HG03045 (cell line): ENCODE data around the gene CACNA2D4.

Experiments used
- ATAC-seq: cut with Tn5 transposase; IDR thresholded peaks from one replicate; pipeline ENCODE4 v1.9.1; 2021; ENCODE audit warnings: mild to moderate bottlenecking, moderate library complexity; ENCODE audit not compliant: unreplicated experiment

CACNA2D4 gene

GRCh38 chr12:1794440-1795090 lies 123.9 kb downstream of the CACNA2D4 start:
- no peak for ATAC-seq

DNA sequence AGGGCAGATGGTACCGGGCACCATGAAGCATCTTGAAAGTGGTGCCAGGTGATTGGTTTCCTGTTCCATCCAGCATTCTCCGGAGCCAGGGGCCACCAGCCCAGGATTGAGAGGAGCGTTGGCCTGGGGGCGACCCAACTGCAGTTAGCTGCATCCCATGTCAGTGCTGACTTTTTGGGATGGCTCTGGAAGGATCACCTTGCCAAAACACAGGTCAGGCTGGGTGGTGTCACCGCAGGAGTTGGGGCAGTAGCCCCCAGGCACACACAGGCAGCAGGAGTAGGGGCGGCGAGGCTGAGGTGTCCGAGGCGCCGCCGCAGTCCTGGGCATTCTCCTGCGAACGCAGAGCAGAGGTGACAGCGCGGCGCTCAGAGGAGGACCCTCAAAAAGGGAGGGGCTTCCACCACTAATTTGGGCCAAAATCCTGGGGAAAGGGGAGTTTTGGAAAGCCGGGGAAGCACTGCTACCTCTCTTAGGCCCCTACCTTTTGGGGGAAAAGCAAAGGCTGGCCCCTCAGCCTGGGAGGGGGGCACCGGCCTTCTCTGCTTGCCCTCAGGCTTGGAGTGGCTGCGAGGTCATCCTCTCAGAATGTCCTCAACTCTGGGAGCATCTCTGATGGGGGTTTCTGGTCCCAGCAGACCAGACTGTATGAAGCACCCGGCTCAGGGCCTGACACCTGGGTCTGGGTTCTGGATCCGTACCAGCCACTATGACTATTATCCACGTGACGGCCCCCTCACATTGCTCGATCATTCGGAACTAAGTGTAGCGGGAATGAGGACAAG lies 124.8 kb downstream of the CACNA2D4 start:
- ATAC-seq, result no peak

- ATAC-seq, result no peak
These were observed 126.0 kb downstream of the CACNA2D4 start for GRCh38 chr12:1792406-1792805.

- no peak for ATAC-seq
These were observed 127.2 kb downstream of the CACNA2D4 start for GRCh38 chr12:1791104-1791841.

DNA sequence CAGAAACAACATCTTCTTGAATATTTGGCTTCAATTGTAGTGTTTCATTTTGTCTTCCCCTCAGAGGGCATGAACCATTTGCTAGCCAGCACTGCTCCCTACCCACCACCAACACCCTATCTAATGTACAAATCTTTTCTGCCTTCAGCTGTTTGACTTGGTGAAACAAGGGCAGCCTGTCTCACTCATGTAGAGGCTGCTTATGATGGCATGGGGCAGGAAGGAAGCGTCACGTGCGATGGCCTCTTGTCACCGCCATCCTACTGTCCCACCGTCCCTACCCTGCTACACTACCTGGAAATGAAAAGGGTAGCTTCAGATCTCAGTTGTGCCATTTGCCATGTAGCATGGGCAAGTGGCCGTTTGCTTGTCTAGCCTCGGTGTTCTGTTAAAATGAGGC lies 128.0 kb downstream of the CACNA2D4 start:
- ATAC-seq, result no peak

- no peak for ATAC-seq
These were observed 130.7 kb downstream of the CACNA2D4 start for GRCh38 chr12:1787714-1788113.

DNA sequence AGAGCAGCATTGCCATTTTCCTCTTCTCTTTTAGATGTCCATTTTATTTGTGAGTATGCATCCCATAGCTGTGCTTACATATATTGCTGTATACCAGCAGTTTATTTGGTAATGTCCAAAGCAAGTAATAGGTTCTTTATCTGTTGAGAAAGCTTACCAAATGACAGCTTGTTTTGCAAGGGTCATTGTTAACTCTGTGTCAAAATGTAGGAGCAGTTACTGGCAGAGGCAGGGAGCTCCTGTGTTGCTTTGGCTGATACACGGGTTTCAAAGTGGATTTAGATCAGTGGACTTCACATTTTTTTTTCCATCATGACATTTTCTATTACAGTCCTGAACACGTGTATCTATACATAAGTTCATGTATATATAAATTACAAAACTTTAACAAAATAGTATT lies 136.2 kb downstream of the CACNA2D4 start:
- no peak for ATAC-seq

DNA sequence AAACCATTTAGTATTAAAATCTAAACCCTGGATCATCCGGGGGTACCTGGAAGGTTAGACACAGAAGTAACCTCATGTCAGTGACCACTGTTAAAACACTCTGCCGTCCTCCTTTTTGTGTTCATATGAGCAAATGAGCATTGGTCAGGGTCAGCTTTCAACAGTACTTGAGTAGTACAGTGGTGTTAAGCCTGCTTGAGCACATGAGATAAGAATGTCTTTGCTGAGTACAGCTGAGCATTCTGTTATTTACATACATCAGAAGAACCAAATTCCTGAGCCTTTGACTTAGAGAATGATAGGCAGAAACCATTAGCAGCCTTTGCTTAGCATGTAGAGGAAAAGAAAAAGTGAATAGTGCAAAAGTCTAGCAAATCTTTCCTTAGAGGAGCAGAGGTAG lies 136.7 kb downstream of the CACNA2D4 start:
- ATAC-seq, result no peak

DNA sequence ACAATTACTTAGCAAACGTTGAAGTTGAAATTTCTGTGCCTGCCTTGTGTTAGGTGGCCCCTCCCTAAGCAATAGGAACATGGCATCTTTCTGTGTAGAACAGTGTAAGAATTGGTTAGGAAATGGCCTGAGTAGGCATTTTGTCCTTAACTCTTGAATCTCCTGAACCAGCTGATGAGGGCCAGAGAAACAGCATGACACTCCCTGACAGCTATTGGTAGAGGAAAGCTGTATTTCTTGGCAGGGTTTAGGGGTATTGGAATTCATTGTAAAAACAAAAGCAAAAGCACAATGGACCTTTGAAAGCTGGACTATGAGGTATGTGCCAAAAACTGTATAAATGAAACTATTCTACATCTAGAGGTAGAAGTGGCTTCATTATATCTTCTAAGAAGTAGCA lies 138.7 kb downstream of the CACNA2D4 start:
- no peak for ATAC-seq

- no peak for ATAC-seq
These were observed 139.5 kb downstream of the CACNA2D4 start for GRCh38 chr12:1778911-1779310.

GRCh38 chr12:1777798-1778197 lies 140.7 kb downstream of the CACNA2D4 start:
- ATAC-seq, result no peak

GRCh38 chr12:1776170-1776921 lies 142.1 kb downstream of the CACNA2D4 start:
- no peak for ATAC-seq

DNA sequence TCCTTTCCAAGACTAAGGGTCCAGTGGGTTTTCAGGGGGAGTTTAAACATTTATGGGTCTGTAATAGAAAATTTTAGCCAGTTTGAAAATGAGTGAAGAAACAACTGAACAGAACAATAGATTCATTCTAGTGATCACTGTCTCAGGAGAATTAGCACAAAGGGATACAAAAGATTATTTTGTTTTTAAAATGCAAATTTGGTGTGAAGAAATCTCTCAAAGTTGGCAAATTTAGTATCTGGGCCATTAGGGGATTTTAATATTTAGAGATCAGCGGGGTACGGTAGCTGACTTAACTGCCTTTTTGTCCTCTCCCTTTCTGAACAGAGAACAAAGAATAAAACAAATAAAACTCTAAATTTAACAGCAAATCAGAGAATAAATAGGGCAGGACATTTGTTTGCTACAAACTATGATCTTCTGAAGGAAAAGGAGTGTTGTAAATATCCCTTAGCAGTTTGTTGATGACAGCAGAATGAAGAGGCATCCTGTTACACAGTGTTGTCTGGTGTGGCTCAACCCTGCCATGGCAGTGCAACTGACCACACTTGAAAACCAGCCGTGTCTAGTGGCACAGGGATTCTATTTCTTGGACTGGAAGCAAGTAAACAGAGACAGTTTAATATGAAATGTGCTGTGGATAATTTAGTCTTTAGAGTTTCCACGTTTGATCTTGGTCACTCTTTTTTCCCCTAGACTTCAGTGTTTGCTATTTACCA lies 144.4 kb downstream of the CACNA2D4 start:
- no peak for ATAC-seq

- no peak for ATAC-seq
These were observed 148.5 kb downstream of the CACNA2D4 start for GRCh38 chr12:1769809-1770494.

GRCh38 chr12:1768615-1769014 lies 149.8 kb downstream of the CACNA2D4 start:
- no peak for ATAC-seq

GRCh38 chr12:1767407-1768090 lies 150.9 kb downstream of the CACNA2D4 start:
- no peak for ATAC-seq

DNA sequence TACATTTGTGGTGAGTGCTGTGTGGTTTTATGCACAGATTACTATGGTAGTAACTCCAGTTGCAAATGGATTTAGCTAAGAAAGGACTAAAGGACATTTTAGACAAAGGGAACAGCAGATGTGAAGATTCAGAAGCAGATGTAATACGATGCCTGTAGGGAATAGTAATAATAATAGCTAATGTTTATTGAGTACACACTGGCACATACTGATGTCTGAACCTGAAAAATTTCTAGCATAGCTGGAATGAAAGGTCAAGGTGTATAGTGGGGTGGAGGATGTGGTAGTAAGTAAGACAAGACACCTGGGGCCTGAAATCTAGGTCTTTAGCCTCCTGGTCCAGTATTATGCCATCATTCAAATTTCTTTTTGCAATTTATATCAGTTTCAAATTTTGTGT lies 152.3 kb downstream of the CACNA2D4 start:
- ATAC-seq, result no peak

DNA sequence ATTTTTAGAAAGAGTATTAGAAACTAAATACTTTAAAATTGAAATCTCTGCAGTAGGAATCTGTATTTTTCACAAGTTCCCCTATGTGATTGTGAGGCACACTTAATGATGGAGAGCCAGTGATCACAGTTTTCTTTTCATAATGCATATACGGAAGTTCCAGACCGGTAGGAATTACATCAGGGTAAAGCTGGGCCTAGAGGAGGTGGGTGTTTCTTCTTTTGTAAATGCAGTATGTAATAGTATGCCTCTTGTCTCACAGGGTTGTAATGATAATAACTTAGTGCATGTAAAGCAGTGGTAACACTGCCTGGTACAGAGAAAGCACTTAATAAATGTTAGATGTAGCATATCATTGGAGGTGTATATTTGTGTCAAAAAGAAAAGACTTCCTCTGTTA lies 155.3 kb downstream of the CACNA2D4 start:
- ATAC-seq, result no peak

GRCh38 chr12:1761857-1762256 lies 156.6 kb downstream of the CACNA2D4 start:
- no peak for ATAC-seq
